ENCODE results near the gene SPPL2B.
"Not testable (repeated sequence)": the region's sequence is repeated elsewhere in the genome, so short reads cannot be mapped to it uniquely, and the experiment has no call there.

SPPL2B gene, protein sequence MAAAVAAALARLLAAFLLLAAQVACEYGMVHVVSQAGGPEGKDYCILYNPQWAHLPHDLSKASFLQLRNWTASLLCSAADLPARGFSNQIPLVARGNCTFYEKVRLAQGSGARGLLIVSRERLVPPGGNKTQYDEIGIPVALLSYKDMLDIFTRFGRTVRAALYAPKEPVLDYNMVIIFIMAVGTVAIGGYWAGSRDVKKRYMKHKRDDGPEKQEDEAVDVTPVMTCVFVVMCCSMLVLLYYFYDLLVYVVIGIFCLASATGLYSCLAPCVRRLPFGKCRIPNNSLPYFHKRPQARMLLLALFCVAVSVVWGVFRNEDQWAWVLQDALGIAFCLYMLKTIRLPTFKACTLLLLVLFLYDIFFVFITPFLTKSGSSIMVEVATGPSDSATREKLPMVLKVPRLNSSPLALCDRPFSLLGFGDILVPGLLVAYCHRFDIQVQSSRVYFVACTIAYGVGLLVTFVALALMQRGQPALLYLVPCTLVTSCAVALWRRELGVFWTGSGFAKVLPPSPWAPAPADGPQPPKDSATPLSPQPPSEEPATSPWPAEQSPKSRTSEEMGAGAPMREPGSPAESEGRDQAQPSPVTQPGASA

DNA sequence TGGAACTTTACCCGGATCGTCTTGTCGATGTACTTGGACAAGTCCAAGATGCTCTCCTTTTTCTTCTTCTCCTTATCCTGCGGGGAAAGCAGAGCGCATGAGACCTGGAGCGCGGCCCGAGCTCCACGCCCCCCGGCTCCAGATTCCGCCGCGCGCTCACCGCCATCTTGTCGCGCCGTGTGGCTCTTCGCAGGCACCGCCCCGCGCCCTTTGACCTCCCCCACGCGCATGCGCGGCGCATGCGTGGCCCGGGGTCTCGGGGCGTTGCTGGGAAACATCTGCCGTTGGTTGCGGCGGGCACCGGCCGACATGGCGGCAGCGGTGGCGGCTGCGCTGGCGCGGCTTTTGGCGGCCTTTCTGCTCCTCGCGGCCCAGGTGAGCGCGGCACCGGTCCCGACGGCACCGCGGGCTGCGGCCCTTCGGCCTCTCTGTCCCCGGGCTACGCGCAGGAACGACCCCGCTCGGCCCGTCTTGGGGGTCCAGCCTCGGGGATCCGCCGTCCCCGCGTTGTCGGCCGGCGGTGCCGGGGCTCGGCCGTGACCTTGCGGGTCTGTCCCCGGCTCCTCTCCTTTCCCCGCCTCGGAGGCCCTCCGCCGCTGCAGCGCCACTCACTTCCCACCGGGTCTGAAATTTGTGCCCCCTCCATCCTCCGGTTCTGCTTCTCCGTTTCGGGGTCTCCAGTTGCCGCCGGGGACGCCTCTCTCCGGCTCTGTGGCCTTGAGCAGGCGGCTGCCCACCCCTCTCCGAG is at the start of gene SPPL2B, which contains the start of gene LSM7:
SPPL2B (plus strand) TSS at position 284 of the 748 bp plus-strand sequence; CDS start at position 310, 26 bp downstream.
LSM7 (minus strand) TSS at position 186 of the 748 bp plus-strand sequence; CDS start at position 166, 20 bp downstream.
- peak; percentile 92 for DNase-seq

DNA sequence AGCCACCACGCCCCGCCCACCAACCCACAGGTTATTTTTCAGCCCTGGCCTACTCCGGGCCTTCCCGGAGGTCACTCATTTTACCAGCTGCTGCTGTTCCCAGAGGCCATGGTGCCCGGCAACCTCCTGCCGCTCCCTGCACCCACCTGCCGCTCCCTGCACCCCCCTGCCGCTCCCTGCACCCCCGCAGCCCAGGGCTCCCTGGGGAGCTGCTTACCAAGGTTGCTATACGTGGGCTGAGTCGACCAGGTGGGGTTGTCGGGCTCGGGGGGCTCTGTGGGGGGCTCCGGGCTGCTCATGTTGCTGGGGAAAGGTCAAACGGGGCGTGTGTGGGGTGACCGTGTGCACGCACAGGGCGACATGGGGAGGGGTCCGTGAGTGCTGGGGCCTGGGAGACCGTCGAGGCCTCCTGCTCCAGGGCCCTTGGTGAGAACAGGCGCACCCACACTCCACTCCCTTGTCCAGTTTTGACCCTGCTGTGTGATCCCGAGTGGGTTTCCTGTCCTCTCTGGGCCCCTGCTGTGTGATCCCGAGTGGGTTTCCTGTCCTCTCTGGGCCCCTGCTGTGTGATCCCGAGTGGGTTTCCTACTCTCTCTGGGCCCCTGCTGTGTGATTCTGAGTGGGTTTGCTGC is 47.7 kb upstream of the SPPL2B start:
- DNase-seq, result no peak

DNA sequence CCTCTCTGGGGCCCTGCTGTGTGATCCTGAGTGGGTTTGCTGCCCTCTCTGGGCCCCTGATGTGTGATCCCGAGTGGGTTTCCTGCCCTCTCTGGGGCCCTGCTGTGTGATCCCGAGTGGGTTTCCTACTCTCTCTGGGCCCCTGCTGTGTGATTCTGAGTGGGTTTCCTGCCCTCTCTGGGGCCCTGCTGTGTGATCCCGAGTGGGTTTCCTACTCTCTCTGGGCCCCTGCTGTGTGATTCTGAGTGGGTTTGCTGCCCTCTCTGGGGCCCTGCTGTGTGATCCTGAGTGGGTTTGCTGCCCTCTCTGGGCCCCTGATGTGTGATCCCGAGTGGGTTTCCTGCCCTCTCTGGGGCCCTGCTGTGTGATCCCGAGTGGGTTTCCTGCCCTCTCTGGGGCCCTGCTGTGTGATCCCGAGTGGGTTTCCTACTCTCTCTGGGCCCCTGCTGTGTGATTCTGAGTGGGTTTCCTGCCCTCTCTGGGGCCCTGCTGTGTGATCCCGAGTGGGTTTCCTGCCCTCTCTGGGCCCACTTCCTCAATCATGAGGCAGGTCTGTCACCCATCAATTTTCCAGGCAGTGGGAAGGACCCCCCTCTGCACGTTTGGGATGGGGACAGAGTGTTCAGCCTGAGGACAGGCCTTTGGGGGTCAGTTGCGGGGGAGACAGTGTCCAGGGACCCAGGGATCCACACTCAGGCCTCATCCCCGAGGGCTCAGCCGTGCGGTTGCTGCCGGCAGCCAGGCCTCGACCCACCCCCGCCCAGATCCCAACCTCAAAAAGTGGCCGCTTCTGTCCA is 47.0 kb upstream of the SPPL2B start:
- DNase-seq, result not testable (repeated sequence)

DNA sequence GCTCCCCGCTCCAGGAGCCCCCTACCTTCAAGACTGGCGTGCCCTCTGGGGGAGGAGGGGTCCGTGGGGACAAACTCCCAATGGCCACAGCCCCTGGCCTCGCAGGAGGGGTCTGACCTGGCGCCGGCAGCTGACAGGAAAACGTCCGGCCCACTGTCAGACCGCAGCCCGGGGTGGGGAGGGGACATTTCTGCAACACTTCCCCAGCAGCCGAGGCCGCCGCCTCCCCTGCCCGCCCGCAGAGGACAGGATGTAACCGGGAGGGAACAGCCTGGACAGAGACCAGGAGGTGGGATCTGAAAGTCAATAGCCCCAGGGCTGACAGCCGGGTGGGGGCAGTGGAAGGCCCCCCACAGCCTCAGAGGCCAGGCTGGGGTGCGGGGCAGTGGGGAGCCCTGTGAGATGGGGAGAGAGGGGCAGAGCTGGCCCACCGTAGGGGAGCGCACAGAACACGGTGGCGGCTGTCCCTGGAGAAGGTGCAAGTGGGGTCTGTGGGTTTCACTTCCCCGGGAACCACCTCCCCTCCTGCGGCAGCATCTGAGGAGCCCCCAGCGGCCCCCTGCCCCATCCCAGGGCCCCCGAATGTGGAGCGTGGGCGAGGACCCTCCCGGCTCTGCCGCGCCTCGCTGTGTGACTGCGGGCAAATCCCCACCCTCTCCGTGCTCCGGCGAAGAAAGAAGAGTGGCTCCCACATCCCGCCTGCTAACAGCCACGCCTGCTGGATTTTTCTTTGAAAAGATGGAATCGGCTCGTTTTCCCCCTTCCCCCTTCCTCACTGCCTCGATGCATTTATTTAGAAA is 46.2 kb upstream of the SPPL2B start, which contains the start of gene PEAK3:
PEAK3 (minus strand) TSS at position 114 of the 800 bp plus-strand sequence. CDS start 1,244 bp downstream, outside the sequence.
- peak; percentile 58 for DNase-seq

DNA sequence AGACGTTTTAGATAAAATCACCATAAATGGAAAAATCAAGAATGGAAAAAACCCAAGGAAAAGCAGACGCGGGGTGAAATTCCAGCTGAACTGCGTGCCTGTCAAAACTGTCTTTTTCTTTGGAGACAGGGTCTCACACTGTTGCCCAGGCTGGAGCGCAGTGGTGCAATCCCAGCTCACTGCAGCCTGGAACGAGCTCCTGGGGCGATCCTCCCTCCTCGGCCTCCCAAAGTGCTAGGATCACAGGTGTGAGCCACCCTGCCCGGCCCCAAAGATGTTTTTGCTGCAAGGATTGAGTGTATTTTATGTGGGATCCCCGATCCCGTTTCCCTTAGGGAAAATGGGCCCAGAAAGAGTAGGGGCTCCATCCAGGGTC is 45.6 kb upstream of the SPPL2B start:
- no peak for DNase-seq

DNA sequence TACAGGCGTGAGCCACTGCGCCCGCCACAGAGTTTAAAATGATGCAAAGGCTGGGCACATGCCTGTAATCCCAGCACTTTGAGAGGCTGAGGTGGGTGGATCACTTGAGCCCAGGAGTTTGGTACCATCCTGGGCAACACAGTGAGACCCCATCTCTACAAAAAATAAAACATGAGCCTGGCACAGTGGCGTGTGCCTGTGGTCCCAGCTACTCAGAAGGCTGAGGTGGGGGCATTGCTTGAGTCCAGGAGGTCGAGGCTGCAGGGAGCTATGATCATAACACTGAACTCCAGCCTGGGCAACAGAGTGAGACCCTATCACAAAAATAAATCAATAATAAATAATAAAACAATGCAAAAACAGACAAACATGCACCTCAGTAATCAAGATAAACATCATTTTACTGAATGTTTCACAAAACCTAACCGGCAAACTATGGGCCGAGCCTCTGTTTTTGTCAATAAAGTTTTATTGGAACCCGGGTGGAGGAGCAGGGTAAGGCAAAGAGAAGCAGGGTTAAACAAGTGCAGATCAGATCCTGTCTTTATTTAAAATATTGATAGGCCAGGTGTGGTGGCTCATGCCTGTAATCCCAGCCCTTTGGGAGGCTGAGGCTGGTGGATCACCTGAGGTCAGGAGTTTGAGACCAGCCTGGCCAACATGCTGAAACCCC is 44.5 kb upstream of the SPPL2B start:
- no peak for DNase-seq

DNA sequence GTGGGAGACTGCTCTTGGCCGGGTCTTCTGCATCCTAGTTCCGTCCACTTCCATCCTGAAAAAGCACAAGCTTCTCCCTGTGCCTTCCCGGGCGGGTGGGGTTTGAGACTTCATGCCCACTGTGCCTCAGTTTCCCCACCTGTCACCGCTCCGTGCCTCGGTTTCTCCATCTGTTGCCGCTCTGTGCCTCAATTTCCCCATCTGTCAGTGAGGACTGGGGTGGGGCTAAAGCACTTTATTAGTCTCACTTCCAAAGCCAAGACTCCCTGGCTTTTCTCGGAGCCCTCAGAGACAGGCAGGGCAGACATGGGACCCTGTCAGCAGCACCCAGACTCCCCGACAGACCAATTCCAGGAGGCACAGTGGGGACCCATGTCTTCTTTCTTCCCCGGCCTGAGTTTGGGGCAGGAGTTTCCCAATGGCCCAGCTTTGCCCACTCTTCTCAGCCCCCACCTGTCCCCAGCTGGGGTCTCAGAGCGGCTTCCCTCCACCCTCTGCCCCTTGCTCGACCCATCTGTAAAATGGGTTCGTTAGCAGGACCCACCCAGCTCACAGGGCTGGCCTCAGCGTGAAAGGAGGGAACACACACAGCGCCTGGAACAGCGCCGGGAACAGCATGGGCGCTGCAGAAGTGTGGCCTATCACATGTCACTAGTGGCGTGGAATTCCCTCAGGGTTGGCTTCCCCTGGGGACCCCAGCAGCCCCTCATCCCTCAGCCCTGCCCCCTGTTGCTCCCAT is 41.9 kb upstream of the SPPL2B start:
- no peak for DNase-seq

DNA sequence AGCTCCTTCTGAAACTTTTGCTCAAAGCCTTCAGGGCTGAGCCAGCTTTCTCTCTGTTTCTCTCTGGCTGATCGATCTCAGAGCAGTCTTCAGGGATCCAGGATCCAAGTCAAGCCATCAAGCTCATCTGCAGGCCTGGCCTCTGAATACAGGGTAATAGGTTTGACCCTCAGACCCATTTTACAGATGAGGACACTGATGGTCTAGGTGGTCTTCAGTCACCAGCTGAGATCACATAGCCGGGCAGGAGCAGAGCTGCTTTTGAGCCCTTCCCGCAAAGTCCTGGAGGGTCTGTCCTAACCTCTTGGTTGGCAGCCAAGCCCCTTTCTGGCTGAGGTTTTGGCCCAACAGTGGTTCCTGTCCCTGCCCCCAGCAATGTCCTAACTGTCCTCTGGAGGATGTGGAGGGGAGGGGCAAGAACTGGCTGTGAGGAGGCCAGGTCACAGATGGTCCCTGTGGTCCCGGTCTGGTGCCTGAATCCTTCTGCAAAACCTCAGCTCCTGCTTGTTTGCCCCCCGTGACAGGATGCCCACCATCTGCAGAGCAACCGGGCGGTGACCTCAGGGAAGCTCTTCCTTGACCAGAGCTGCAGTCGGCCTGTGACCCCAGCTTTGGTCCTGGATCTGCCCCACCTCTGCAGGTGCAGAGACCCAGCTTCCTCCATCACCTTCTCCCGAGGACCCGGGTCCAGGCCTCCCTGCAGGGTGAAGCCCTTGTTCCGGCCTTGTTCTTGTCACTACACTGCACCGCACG is 40.7 kb upstream of the SPPL2B start:
- no peak for DNase-seq

DNA sequence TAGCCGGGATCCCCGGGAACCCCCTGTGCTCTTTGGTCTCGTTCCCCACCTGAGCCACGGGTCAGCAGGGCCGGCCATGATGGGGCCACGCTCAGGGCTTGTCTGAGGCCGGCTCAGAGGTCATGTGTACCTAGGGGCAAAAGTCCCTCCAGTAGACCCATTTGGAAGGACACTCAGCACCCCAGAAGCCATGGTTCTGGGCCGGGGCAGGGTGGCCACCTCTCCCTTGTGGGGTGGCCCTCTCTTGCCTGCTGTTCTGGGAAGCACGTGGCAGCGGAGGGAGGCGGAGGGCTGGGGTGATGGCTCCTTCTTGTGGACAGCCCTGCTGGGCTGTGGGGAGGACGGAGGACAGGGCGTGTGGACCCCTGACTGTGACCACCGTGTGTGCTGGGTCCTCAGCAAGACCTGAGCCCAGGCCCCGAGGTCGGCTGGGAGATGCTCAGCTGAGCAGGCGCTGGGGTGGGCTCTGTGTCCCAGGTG is 40.1 kb upstream of the SPPL2B start:
- DNase-seq, result no peak

DNA sequence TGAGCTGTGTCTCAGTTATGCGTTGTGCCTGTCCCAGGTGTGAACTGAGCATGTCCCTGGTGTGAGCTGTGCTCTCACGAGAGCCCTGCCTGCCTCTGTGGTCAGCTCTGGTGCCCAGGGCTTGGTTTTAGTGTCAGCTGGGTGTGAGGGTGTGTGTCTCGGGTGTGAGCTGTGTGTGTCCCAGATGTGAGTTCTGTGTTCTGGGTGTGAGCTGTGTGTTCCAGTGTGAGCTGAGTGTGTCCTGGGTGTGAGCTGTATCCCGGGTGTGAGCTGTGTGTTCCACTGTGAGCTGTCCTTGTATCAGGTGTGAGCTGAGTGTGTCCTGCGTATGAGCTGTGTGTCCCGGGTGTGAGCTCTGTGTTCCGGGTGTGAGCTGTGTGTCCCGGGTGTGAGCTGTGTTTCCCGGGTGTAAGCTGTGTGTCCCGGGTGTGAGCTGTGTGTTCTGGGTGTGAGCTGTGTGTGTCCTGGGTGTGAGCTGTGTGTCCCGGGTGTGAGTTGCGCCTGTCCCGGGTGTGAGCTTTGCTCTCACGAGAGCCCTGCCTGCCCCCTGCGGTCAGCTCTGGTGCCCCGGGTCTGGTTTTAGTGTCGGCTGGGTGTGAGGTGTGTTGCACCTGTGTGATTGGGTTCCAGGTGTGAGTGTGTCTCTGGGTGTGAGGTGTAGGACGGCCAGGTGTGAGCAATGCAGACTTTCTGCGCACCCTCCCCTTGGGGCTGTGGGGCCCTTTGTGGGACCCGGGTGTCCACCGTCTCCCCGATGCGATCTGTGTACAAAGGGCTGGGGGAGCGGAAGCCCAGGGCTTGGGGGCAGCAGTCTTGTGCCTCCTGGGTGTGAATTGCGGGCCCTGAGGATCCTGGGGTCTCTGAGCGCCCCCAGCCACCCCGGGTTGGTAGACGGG is 39.4 kb upstream of the SPPL2B start:
- DNase-seq, result no peak

DNA sequence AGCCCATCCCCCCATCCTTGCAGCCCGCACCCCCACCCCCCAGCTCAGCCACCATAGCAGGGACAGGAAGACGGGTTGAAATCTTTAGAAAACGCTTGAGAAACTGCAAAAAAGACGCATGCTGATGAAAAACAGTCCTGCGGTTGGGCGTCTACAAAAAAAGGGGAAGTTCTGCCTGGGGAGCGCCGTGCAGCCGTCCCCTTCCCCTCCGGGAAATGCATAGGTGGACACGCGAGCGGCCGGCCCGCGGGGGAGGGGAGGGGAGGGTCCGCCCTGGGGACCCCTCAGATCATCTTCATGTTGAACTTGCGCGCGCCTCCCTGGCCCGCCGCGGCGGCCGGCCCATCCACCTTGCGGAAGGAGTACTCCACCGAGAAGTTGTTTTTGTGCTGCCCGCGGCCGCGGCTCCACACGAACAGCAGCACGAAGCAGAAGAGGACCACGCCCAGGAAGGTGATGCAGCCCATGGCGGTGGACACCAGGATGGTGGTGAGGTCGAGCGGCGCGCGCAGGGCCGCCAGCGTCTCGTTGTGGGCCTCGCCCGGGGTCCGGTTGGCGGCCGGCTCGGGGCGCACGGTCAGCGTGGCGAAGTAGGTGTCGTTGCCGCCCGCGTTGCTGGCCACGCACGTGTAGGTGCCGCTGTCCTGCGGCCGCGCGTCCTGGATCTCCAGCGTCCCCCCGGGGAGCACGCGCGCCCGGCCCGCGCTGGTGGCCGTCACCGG is 38.6 kb upstream of the SPPL2B start:
- DNase-seq, result peak; percentile 72

DNA sequence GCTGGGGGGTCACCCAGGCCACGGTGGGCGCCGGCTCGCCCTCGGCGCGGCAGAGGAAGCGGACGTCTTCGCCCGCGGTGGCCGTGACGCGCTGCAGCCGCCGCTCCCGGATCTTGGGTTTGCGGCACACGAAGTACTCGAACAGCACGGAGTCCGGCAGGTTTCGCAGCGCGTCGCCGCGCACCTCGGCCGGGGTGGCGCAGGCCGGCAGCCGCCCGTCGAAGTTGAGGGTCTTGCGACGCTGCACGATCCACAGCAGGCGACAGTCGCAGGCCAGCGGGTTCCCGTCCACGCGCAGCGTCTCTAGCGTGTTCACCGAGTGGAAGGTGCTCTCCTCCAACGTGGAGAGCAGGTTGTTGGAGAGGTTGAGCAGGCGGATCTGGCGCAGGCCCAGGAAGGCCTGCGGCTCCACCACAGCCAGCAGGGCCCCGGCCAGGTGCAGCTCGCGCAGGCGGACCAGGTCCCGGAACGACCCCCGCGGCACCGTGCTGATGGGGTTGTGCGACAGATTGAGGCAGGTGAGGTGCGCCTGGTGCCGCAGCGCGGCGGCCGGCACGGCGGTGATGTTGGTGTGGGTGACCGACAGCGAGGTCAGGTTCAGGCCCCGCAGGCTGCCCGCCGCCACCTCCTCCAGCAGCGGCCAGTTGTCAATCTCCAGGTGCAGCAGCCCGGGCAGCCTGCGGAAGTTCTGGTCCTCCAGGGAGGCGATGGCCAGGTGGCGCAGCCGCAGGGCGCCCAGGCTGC is 37.9 kb upstream of the SPPL2B start:
- DNase-seq, result no peak

DNA sequence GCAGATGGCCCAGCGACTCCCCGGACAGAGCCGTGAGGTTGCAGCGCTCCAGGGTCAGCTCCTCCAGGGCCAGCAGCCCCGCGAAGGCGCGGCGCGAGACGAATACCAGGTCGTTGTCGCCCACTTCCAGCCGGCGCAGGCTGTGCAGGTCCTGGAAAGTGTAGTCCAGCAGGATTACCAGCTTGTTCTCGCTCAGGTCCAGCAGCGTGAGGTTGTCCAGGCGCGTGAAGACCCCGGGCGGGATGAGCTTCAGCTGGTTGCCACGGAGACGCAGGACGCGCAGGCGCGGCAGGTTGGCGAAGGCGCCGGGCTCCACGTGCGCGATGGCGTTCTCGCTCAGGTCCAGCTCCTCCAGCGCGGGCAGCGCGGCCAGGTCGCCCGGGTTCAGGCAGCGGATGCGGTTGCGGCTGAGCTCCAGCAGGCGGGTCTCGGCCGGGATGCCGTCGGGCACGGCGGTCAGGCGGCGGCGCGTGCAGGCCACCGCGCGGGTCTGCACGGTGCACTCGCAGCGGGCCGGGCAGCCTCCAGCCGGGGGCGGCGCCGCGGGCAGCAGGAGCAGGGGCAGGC is 37.2 kb upstream of the SPPL2B start:
- no peak for DNase-seq

DNA sequence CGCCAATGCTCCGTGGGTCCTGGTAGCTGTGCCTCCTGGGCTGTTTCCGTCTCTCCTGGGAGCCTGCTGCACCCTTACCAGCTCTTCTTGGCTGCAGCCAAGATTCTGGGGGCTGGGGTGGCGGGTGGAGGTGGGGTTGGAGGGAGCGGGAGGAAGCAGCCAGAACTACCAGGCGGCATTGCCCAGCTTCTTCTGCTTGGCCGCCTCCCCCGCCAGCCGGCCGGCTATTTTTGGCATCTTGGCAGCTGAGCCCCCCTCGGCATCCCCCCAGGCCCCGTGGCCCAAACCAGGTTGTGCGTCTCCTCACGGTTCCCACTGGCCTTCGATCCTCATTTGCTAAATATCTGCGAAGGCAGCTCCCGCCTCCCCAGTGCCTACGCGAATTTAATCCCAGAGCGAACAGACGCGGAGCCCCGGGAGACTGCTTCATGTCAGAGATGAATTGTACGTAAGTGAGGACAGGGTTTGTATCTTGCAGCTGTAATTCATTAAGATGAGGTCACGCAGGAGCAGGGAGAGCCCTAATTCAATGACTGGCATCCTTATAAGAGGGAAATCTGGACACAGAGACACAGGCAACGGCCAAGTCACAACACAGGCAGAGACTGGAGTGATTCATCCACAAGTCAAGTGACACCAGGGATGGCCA is 33.7 kb upstream of the SPPL2B start:
- no peak for DNase-seq

DNA sequence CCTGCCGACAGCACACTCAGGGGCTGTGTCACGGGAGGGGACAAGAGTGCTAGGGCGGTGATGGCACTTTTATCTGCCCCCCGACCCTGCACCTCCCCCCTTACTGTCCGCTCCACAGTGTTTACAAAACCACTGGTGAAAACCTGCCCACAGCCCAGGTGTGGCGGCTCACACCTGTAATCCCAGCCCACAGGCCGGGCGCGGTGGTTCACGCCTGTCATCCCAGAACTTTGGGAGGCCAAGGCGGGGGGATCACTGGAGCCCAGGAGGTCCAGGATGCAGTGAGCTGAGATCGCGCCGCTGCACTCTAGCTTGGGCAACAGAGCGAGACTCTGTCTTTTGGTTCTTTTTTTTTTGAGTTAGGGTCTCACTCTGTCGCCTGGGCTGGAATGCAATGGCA is 32.3 kb upstream of the SPPL2B start:
- DNase-seq, result no peak

DNA sequence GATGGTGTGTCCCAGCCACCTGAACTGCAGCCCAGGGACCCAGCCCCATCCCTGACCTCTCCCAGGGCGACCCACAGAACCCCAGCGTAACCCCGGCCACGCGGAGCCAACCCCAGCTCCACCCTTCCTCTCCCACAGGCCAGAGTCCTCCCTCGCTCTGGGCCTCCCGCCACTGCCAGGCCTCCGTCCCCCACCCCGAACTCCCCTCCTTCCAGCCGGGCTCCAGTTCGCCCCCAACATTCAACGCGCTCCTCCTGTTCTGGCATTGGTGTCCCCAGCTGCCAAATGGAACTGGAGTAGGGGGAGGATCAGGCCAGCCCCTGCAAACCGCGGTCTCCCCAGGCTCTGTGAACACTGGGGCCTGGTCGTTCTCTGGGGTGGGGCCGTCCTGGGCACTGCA is 28.0 kb upstream of the SPPL2B start:
- no peak for DNase-seq

Measured in CD4-positive, alpha-beta T cell treated with Interferon gamma for 1 hour (primary cell).